Mucosa of stomach (tissue), 1 donor: ENCODE measurements around the gene CYTH1.

Experiments used
- H3K27me3 ChIP-seq: one replicate; pipeline ENCODE4 v1.7.0; 2013; ENCODE audit warnings: mild to moderate bottlenecking, low read length; ENCODE audit not compliant: control insufficient read depth, insufficient read depth
- H3K36me3 ChIP-seq: one replicate; pipeline ENCODE4 v1.7.0; 2013; ENCODE audit warnings: low read length; ENCODE audit not compliant: control insufficient read depth, insufficient read depth
- H3K4me1 ChIP-seq: one replicate; pipeline ENCODE4 v1.7.0; 2013; ENCODE audit warnings: mild to moderate bottlenecking, low read length; ENCODE audit not compliant: control insufficient read depth, insufficient read depth
- H3K4me3 ChIP-seq: one replicate; pipeline ENCODE4 v1.7.0; 2013; ENCODE audit warnings: low read length
- H3K9ac ChIP-seq: one replicate; pipeline ENCODE4 v1.7.0; 2013; ENCODE audit warnings: mild to moderate bottlenecking, low read length, moderate library complexity
- H3K9me3 ChIP-seq: one replicate; pipeline ENCODE4 v1.7.0; 2013; ENCODE audit warnings: mild to moderate bottlenecking, low read length, moderate library complexity; ENCODE audit not compliant: control insufficient read depth
- donor health status: Pancreatic carcinoma.

The CYTH1 gene

DNA sequence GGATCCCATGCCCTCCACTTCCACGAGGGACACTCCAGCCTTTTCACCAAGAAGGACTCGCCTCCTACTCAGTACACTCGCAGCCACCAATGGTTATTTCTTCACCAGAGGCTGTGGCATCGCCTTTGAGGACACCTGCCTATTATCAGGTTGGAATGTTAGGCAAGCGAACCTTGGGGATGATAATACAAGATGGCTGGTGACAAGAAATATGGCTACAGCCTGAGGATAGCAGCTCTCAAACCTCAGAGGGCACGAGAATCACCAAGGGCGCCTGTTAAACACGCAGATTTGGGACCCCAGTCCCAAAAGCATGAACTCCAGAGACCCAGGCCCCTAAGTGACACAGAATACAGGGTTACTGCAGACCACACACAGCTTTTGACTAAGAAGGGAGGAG is 58.1 kb downstream of the CYTH1 start:
- no peaks in the 10 kb centered on the region for H3K36me3 ChIP-seq
- H3K9me3 ChIP-seq, result no peaks in the 10 kb centered on the region
- H3K9ac ChIP-seq, result no peak overlapping the region
- H3K27me3 ChIP-seq, result no peaks in the 10 kb centered on the region
- H3K4me3 ChIP-seq, result no peak overlapping the region
- H3K4me1 ChIP-seq, result peaks cover 57% of the 10 kb centered on the region

DNA sequence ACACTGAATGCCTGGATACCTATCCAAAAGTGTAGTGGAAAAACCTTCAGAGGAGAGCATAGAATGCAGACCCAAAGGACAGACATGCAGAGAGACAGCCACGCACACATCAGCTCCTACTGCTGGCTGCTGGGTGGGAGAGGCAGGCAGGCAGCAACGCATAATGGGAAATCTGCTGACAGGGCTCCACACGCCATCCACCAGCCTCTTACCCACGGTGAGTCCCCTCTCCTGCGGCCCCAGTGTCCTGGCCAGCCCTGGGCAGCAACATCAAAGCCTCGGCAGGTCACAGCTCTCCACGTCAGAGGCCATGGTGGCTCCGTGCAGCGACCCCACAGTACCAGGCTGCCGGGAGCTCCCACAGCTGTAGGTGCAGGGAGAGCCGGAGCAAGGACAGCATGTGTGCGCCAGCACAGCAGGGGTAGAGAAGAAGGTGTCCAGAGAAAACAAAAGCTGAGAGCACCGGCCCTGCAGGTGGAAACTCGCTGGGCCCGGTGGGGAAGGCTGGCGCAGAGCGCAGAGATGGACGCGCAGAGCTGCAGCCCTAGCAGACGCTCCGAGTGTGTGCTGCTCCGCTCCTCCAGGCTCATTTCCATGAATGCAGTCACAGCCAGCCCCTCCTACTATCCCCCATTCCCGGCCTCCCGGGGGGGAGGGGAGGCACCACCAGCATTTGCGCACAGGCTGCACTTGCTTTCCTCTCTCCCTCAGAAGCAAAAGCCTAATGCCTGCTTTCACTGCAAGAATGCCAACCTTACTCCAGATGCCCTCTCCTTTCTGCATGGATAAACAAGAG is 58.9 kb downstream of the CYTH1 start:
- peaks cover 65% of the 10 kb centered on the region for H3K4me1 ChIP-seq
- no peaks in the 10 kb centered on the region for H3K36me3 ChIP-seq
- H3K9ac ChIP-seq, result no peak overlapping the region
- H3K9me3 ChIP-seq, result no peaks in the 10 kb centered on the region
- no peaks in the 10 kb centered on the region for H3K27me3 ChIP-seq
- H3K4me3 ChIP-seq, result no peak overlapping the region

DNA sequence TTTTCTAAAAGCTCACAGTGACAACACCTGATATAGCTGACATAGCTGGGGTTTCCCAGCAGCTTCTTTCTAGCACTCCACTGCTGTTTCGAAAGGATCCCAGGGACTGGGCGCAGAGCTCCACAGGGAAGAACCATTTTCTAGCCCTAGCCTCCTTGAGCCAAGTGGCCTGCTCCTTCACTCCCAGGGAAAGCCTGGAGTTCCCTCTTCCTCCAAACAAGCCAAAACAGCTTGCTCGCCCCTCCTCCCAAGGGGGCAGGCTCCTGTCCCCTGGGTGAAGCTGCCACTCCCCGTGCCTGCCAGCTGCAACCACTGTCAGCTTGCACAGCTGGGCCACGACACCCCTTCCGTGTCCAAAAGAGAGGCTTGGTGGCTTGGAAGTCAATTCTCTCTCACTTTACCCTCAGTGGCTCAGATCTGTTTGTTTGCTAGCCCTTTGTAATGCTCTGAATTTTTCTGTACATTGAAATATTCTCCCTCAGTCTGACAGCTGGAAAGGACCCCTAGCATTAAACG is 59.8 kb downstream of the CYTH1 start:
- Histone ChIP-seq H3K27me3 (no peaks in the 10 kb centered on the region), H3K4me1 (peaks cover 72% of the 10 kb centered on the region), H3K36me3 (no peaks in the 10 kb centered on the region), H3K9ac (no peak overlapping the region), H3K9me3 (no peaks in the 10 kb centered on the region), H3K4me3 (no peak overlapping the region)

DNA sequence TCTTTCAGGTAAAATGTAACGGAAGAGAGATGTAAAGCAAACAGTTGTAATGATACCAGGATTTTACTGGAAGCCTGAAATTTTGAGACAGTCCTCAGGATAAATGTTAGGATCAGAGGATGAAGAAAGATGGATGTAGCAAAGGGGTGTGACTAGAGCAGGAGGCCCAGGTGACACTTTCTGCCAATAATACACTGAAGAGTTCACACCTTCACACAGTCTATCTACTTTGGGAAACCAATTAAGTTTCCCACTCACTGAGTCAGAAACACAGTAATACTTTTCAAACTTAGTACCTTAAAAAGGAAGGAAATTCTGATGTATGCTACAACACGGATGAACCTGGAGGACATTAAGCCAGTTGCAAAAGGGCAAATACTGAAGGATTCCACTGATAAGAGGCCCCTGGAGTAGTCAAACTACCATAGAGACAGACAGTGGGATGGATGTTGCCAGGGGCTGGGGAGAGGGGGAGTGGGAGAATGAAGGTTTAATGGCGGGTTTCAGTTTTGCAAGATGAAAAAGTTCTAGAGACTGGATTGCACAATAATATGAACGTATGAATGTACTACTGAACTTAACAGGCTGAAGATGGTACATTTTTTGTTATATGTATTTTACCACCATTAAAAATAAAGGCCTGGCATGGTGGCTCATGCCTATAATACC is 62.3 kb downstream of the CYTH1 start:
- Histone ChIP-seq H3K9me3 (no peaks in the 10 kb centered on the region), H3K27me3 (no peaks in the 10 kb centered on the region), H3K4me1 (peaks cover 79% of the 10 kb centered on the region), H3K9ac (no peak overlapping the region), H3K36me3 (no peaks in the 10 kb centered on the region), H3K4me3 (no peak overlapping the region)

DNA sequence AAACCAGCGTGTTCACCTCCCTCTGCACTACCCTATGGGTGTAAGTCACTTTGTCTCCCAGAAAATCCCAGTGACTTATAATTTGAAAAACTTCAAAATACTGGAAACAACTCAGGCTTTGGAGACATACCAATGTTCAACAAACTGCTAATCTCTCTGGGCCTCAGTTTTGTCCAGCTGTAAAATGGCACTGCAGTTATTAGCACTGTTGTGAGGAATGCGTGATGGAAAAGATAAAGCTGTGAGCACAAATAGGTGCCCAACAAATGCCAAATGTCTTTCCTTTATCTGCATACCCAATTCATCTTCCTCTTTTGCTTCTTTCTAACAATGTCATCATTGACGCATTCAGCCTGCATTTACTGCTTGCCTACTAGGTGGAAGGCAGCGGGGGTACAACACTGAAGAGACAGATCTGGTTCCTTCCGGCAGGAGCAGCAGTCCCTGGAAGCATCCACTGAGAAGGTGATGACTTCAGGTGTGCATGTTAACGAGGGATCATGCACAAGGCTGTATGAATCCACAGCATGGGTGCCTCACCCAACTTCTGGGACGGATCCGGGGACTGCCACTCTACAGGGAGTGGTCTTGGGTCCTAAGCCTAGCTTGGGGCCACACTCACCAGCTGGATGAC is 63.4 kb downstream of the CYTH1 start:
- Histone ChIP-seq H3K4me1 (peaks cover 74% of the 10 kb centered on the region), H3K36me3 (no peaks in the 10 kb centered on the region), H3K27me3 (no peaks in the 10 kb centered on the region), H3K9ac (no peak overlapping the region), H3K9me3 (no peaks in the 10 kb centered on the region), H3K4me3 (no peak overlapping the region)

DNA sequence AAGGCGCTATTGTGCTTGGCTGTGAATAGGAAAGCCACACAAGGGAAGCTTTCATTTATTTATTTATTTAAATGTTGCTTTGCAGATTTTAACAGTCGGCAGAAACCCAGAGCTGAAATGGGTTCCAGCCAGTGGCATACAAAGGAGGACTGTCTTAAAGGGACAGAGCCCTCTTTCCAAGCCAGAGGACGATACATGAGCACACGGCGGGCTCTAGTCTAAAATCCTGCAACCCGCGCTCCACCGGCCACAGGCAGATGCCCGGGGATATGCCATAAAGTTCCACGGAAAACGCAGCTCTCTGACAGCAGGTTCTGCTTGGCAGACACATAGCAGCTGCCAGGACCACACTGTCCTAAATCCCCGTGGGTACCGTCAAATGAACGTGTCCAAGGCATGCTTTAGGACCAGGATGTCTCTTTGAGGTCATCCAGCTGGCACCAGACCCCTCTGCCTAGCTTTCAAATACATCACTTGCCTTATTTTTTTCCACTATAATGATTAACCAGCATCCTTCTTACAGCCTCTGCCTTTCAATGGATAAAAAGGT is 64.6 kb downstream of the CYTH1 start:
- H3K4me3 ChIP-seq, result no peak overlapping the region
- no peaks in the 10 kb centered on the region for H3K27me3 ChIP-seq
- H3K36me3 ChIP-seq, result no peaks in the 10 kb centered on the region
- no peaks in the 10 kb centered on the region for H3K9me3 ChIP-seq
- H3K4me1 ChIP-seq, result peaks cover 62% of the 10 kb centered on the region
- H3K9ac ChIP-seq, result peak overlapping the region; percentile 52

DNA sequence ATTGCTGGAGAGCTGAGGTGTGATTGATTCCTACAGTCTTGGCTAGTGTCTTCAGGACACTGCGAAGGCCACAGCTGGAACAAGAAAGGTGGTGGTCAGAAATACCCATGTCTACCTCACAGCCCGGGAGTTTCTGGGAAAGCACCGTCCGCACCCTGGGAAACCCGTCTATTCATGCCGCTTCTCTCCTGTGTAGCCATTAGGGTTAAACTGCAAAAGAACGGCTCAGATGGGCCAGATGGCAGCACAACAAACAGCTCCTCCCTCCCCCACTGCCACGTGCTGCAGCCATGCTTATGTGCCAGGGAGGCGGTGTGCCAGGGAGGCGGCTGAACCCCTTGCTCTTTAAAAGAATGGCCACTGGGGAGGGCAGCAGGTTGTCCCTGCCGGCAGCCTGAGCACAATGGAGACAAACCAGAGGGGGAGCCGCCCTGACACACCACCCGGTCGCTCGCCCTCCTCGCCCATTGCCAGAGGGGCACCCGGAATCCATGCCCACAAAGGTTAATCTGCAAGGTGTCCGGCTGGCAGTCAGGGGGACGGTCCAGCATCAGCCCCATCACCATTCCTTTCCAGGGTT is 65.2 kb downstream of the CYTH1 start:
- Histone ChIP-seq H3K4me1 (peaks cover 56% of the 10 kb centered on the region), H3K9ac (peak overlapping the region; percentile 52), H3K9me3 (no peaks in the 10 kb centered on the region), H3K27me3 (no peaks in the 10 kb centered on the region), H3K4me3 (no peak overlapping the region), H3K36me3 (no peaks in the 10 kb centered on the region)

DNA sequence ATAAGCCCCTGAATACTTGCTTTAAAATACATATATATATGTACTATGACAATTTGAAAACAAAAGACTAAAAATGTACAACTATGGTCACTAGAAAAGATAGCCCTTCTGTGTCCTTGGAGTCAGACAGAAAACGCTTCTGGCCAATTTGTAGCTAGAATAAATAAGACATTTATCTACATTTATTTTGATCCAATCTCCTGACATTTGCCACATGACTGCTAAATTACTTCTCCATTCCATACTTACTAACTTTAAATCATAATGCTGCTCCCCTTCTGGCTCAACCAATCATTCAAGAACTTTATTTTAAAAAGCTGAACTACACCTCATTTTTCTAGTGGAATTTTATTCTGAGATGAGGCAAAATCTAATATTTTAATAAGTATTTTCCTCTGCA is 65.8 kb downstream of the CYTH1 start:
- Histone ChIP-seq H3K9me3 (no peaks in the 10 kb centered on the region), H3K9ac (no peak overlapping the region), H3K4me3 (no peak overlapping the region), H3K36me3 (no peaks in the 10 kb centered on the region), H3K27me3 (no peaks in the 10 kb centered on the region), H3K4me1 (peaks cover 54% of the 10 kb centered on the region)

DNA sequence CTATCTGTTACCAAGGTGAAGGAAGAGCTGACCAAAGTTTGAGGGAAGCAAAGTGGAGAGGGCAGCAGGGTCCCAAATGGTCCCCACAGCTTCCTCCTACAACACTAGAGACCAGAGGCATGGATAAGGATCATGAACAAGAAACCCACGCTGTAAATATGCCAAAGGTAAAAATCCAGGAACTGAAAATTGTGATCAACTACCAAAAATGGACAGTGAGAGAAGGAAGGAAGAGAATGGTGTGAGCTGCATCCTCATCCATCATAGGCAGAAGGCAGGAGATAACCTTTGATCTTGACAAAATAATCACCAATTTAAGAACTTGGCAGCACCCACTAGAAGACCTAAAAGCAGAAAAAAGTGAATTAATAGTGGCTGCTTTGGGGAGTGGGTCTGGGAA is 66.2 kb downstream of the CYTH1 start:
- Histone ChIP-seq H3K4me3 (no peak overlapping the region), H3K9ac (no peak overlapping the region), H3K27me3 (no peaks in the 10 kb centered on the region), H3K9me3 (no peaks in the 10 kb centered on the region), H3K4me1 (peaks cover 54% of the 10 kb centered on the region), H3K36me3 (no peaks in the 10 kb centered on the region)

DNA sequence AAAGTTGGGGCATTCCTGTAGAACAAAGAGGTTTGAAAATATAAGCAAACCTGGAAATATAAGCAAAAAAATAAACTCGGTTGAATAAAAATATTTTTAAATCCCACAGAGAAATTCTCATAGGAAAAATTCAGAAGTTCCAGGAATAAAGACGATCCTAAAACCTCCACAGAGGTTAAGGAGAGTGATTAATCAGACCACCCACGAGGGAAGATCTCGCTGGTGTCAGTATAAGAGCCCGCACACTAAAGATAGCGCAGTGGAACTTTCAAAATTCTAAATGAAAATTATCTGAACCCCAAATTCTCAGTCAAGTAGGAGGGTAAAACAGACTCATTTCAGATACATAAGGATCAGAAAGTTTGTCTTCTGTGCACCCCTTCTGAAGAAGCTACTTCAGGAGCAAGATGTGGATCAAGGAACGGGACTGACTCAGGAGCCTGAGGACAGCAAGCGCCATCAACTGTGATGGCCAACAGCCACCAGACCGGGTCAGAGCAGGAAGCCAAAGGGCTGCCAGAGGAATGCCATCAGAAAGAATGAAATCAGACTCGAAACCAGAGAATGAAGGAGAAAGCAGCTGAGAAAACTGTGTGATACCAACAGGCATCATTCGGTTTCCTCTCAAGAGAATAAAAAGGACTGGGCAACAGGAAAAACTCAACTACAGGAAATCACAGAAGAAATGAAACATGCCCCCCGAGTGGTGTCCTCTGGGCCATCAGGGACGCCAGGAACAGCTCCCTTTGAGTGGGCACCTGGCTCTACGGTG is 66.9 kb downstream of the CYTH1 start:
- Histone ChIP-seq H3K9me3 (no peaks in the 10 kb centered on the region), H3K27me3 (no peaks in the 10 kb centered on the region), H3K36me3 (no peaks in the 10 kb centered on the region), H3K9ac (no peak overlapping the region), H3K4me3 (no peak overlapping the region), H3K4me1 (peaks cover 59% of the 10 kb centered on the region)

DNA sequence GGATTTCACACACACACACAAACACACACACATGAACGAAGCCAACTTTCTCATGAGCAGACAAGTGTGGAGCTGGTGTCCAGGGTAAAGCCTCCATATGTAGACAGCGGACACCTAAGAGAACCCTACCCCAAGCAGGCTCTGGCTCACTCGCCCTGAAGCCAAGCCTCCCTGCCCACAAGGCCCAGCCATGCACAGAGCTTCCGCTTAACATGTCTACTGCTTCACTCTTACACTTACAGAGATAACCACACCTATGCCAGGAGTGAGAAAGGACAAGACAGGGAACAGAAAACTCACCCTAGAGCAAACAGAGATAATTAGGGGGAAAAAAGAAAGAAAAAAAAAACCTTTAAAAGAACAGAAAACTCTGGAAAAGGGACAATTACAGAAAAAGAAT is 67.5 kb downstream of the CYTH1 start:
- H3K4me3 ChIP-seq, result no peak overlapping the region
- H3K9me3 ChIP-seq, result no peaks in the 10 kb centered on the region
- peaks cover 62% of the 10 kb centered on the region for H3K4me1 ChIP-seq
- no peaks in the 10 kb centered on the region for H3K27me3 ChIP-seq
- H3K36me3 ChIP-seq, result no peaks in the 10 kb centered on the region
- no peak overlapping the region for H3K9ac ChIP-seq
